ENCODE results near the gene ADNP.

GRCh38 chr20:50886184-50886790 lies 45.0 kb downstream of the ADNP start:
- TF ChIP-seq CTCF (IDR thresholded peaks at IDR 0.05) (no peak), POLR2A (IDR thresholded peaks at IDR 0.05) (no peak)
